Measurements from ENCODE around the gene MT1F.
"Not testable (repeated sequence)": the region's sequence is repeated elsewhere in the genome, so short reads cannot be mapped to it uniquely, and the experiment has no call there.

Gene MT1F

DNA sequence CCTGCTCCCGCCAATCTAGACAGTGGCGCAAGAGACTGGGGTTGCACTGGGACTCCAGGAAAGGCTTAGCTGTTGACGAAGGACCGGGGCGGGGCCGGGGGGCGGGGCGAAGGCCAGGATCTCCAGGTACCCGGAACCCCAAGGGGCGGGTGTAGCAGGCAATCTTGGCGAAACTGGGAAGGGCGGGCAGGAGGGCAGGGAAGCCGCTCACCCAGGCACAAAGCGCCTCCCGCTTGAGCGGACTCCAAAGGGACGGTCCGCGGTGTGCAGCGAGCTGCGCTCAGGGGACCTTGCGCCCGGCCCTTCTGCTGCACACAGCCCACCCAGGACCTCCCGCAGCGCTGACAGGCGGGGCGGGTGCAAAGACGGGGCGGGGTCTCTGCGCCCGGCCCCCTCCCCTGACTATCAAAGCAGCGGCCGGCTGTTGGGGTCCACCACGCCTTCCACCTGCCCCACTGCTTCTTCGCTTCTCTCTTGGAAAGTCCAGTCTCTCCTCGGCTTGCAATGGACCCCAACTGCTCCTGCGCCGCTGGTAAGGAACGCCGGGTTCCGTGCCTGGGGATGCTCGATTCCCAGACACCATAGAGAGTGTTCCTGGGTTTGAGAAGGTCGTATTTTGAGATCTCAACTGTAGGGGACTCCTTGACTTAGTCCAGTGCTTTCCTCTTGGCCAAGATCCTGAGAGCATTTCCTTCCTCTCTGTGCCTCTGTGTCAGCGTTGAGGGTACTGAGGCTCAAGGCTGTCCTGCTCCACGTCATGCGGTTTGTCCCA, at the start of gene MT1F:
Gene MT1F (plus strand): TSS at position 405 of the 772 bp plus-strand sequence. CDS start 100 bp downstream, at position 505.
- DNase-seq = peak; percentile 9

DNA sequence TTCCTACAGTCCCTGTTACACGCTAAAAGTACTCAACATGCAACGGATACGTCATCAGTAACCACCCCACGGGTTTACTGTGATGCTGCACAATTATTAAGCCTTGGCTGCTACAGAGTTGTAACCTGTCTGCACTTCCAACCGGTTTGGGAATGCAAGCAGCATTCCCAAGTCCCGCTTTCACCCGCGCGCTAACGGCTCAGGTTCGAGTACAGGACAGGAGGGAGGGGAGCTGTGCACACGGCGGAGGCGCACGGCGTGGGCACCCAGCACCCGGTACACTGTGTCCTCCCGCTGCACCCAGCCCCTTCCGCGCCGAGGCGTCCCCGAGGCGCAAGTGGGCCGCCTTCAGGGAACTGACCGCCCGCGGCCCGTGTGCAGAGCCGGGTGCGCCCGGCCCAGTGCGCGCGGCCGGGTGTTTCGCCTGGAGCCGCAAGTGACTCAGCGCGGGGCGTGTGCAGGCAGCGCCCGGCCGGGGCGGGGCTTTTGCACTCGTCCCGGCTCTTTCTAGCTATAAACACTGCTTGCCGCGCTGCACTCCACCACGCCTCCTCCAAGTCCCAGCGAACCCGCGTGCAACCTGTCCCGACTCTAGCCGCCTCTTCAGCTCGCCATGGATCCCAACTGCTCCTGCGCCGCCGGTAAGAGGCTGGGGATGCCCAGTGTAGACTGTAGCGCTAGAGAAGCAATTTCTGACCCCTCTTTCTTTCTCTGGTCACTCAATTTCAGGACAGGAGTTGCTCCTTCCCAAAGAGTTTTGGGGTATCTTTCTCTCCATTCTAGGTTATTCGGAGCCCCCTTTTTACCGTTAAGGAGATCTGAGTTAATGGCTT, 49.5 kb upstream of the MT1F start, which contains the start of gene MT2A:
Gene MT2A (plus strand): TSS at position 542 of the 833 bp plus-strand sequence. CDS start 72 bp downstream, at position 614.
- DNase-seq = peak; percentile 96

DNA sequence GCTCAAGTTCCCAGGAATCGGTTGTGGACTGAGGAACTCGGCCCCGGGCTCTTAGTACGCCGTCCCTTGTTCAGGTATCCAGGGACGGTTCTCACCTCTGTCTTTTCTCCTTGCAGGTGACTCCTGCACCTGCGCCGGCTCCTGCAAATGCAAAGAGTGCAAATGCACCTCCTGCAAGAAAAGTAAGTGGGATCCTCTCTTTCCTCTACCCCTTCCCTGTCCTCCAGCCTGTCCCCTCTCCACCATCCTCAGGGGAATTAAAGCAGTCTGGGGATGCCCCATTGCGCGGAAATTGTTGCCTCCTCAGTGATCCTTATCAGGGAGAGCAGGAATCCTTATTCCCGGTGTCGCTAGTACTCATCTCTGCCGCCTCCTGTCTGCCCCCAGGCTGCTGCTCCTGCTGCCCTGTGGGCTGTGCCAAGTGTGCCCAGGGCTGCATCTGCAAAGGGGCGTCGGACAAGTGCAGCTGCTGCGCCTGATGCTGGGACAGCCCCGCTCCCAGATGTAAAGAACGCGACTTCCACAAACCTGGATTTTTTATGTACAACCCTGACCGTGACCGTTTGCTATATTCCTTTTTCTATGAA, 48.8 kb upstream of the MT1F start:
- DNase-seq = no peak

DNA sequence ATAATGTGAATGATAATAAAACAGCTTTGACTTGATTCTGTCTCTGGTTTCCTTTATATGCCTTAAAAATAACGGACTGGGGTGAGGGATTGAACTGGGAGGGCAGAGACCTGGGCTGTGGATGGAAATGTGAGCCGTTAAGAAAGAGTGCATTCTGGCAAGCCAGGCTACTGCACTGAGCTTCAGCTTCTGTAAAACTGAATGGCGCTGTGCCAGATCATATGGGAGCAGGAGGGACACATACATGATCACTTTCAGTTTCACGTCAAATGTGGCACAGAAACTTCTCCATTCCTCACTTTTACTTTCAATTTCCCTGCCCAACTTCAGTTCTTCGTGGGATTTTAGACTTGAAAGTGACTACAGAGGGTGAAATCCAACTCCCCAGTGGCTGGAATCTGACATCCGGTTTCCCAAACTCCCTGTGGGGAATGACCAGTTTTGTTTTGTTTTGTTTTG, 48.3 kb upstream of the MT1F start:
- DNase-seq = peak; percentile 77

DNA sequence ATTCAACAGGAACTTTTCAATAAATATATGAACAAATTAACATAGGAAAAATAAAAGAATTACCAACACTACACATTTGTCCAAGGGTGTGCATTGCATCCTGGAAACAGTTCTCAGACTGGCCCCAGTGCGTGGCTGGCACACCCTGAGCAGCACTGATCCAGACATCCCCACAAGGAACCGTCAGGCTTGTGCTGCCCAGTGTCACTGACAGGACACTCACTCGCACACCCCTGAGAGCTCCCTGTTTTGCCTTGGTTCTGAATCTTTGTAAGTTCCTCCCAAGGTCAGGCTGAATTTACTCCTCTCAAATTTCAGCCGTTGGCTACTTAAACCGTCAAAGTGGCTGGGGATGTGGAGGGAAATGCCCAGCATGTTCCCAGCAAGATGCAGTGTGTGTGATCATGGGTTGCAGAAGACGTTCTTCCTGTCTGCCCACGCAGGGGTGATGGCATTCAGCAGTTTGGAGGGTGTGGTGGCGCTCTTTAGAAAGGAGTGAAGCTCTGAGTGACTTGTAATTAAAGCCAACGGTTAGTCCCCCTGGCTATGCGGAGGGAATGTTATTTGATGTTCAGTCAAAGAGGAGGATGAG, 47.6 kb upstream of the MT1F start:
- peak; percentile 66 for DNase-seq

DNA sequence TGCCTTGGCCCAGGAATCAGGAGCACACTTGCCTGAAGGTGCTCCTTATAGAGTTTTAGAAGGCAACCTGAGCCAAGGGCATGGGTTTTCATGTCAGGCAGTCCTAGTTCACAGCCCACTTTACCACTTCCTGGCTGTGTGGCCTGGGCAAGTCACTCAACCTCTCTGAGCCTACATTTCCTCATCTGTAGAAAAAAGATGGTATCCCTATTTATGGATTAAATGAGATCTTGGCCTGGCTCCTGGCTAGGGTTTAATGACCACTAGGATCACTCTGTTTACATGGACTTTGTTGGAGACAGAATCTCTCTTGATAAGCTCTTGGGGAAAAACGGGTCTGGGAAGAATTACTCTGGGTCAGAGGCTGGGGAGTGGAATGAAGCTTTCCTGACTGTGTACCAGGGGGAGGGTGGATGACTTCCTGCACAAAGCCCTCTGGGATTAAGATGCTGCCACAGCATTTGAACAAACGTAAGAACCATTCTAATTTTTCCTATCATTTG, 47.1 kb upstream of the MT1F start:
- DNase-seq = peak; percentile 28

DNA sequence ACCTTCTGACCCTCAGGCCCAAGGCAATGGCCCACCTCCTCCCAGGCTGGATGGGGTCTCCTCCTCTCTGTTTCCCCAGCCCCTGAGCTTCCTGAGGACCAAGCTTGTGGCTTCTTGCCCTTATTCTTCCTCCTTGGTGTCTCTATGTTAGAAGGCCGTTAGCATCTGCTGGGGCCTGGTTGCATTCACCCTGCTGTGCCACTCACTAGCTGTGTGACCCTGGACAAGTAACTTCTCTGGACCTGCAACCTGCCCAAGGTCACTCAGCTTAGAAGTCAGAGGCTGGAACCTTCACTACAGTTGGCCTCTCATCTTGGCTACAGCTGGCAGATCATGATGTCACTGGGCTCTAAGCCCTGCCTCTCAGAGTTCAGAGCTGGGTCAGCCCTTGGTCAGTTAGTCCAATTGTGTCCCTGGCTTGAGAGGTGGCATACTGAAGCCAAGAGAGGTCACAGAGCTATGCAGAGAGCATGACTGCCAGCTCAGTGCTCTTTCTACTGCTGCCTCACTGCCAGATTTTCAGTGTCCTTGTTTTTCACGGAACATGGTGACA, 46.4 kb upstream of the MT1F start:
- DNase-seq = no peak

DNA sequence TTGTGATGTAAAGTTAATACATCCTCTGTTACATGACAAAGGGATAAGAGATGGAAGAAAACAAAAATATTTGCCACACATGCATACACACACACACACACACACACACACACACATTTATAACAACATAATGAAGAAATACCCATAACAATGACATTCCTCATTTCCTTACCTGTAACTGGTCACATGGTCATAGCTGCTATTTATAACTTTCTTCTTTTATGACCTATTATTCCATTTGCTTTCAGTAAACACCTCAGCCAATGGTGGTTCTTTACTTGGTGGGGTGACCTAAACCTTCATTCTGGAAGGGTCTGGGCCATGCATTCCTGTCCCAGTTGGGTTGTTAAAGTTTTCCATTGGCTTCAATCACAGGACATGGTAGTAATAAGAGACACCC, 44.1 kb upstream of the MT1F start:
- no peak for DNase-seq

DNA sequence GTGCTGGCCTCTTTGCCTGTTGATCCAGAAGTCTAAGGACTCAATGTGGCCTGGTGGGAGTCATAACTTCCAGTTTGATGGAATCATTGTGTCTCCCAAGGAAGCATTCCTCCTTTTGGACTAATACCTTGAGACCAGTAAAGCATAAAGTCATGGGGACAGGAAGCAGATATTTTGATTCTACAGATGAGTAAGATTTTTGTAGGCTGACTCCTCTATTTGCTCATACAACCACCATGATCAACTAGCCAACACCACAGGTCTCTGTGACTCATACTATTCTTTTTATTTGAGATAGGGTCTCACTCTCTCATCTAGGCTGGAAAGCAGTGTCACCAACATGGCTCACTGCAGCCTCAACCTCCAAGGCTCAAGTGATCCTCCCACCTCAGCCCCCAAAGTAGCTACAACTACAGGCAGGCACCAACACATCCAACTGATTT, 43.2 kb upstream of the MT1F start:
- DNase-seq = peak; percentile 78

DNA sequence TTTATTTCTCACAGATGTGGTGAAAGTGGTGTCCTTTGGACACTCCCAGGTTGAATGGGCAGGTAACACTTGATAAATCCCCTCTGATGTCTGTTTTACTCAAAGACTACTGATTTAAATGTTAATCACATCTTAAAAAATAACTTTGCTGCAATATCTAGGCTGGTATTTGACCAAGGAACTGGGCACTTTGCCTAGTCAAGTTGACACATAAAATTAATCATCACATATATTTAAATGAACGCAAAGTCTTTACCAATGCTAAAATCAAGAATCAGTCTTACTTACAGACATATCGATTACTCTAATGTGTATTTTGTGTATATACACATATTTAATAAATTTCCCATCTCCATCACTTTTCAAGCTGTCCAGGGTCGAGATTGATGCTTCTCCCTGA, 42.4 kb upstream of the MT1F start:
- peak; percentile 48 for DNase-seq

DNA sequence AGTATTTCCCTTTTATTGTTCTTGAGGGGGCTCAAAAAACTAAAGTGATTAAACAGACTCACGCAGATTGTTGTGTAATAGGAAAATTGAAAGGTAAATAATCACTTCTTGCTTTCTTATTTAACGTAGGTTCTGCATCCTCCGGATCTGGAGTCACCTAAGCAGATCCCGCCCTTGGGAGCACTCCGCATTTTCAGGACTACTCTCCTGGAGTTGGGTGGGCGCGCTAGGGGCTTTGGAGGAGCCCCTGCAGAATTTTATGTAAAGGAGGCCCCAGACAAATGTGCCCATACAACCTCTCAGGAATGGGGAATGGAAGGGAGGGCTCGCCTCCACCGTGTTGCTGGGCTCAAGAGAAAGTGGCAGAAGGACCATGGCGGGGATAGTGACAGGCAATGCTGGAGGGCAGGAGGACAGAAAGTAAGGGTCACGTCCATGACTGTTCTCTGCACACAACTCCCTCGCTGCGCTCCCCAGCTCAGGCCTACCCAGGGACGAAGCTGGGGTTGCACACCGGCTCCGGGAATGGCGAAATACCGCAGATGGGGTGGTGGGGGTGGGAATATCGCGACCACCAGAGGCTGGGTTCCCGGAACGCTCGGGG, 41.0 kb upstream of the MT1F start:
- no peak for DNase-seq

DNA sequence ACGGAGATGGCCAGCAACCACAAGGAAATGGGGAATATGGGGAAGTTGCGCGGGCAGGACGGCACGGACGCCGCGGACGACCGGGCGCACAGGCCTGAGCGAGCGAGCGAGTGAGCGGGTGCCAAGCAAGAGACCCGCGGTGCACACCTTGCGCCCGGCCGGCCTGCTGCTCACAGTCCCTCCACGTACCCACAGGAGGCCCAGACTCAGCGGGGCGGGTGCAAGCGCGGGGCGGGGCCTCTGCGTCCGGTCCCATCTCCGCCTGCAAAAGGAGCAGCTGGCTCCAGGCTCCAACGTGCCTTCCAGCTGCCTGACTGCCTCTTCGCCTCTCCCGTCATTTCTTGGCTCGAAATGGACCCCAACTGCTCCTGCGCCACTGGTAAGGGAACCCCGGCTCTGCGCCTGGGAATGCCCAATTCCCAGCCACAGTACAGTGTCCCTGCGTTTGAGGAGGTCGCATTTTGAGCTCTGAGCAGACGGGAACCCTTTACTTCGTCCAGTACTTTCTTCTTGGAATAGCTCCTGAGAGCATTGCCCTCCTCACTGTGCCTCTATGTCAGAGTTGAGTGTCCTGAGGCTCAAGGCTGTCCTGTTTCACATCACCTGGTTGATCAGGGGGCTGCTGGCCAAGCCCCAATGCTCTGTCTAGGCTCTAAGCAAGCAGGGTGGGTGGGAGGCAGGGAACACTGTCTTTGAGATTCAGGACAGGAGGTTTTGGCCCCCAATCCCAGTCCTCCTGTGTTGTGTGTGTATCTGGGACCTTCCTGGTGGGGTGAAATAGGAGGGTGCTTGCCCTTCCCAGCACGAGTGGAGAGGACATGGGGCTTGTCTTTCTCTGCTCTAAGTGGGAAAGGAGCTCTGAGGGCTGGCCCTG, 40.3 kb upstream of the MT1F start:
- DNase-seq = peak; percentile 51

DNA sequence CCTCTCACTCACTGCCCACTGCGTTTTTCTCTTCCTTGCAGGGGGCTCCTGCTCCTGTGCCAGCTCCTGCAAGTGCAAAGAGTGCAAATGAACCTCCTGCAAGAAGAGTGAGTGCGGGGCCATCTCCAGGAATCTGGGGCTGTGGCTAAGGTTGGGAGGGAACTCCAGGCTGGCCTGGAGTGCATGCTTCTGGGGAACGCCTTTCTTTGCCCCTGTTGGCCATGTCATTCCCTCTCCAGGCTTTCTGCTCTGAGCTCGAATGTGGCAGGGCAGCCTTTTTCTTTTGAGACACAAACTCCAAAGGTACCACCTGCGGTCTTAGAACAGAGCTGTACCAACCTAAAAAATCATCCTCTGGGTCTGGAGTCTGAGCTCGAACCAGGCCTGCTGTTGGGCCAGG, 39.6 kb upstream of the MT1F start:
- no peak for DNase-seq

DNA sequence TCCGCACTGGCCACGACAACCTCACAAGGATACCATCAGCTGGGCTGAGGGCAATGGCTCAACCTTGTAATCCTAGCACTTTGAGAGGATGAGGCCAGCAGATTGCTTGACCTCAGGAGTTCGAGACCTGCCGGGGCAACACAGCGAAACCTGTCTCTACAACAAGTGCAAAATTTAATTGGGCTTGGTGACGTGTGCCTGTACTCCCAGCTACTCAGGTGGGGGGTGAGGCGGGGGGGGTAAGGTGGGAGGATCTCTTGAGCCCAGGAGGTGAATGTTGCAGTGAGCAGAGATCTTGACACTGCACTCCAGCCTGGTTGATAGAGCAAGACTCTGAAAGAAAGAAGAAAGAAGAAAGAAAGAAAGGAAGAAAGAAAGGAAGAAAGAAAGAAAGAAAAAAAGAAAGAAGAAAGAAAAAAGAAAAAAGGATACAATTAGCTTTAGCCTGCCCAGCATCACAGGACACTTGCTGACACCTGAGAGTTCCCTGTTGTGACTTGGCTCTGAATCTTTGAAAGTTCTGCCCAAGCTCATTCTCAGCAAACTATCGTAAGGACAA, 37.3 kb upstream of the MT1F start:
- DNase-seq = no peak

DNA sequence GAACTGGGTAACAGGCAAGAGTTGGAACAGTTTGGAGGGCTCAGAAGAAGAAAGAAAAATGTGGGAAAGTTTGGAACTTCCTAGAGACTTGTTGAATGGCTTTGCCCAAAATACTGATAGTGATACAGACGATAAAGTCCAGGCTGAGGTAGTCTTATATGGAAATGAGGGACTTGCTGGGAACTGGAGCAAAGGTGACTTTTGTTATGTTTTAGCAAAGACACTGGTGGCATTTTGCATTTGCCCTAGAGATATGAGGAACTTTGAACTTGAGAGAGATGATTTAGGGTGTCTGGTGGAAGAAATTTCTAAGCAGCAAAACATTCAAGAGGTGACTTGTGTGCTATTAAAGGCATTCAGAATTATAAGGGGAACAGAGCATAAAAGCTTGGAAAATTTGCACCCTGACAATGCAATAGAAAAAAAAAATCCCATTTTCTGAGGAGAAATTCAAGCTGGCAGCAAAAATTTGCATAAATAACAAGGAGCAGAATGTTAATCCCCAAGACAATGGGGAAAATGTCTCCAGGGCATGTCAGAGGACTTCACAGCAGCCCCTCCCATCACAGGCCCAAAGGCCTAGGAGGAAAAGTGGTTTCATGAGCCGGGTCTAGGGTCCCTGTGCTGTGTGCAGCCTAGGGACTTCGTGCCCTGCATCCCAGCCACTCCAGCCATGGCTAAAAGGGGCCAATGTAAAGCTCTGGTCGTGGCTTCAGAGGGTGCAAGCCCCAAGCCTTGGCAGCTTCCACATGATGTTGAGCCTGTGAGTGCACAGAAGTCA, 35.9 kb upstream of the MT1F start:
- DNase-seq = not testable (repeated sequence)

DNA sequence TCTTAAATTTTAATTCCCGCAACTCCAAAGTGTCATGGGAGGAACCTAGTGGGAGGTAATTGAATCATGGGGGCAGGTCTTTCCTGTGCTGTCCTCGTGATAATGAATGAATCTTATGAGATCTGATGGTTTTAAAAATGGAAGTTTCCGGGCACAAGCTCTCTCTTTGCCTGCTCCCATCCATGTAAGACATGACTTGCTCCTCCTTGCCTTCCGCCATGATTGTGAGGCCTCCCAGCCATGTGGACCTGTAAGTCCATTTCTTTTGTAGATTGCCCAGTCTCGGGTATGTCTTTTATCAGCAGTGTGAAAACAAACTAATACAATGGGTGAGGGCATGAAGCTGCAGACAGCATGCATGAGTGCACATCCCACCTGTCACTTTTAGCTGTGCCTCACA, 34.6 kb upstream of the MT1F start:
- DNase-seq = not testable (repeated sequence)

DNA sequence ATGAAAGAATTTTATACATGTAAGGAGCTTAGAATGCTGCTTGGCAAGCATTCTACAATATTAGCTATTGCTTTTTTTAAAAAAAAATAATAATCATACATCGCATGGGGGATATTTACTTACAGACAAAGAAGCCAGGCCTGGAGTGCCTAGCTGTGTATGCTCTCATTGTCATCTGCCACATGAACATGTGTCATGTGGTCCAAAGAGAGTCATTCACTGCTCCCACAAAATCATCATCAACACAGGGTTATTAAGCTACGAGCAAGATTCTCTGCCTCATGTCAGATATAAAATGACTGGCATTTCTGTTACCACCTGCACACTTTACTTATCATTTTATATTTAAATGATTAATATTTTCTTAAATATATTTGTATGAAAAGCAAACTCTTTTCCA, 34.1 kb upstream of the MT1F start:
- DNase-seq = no peak

DNA sequence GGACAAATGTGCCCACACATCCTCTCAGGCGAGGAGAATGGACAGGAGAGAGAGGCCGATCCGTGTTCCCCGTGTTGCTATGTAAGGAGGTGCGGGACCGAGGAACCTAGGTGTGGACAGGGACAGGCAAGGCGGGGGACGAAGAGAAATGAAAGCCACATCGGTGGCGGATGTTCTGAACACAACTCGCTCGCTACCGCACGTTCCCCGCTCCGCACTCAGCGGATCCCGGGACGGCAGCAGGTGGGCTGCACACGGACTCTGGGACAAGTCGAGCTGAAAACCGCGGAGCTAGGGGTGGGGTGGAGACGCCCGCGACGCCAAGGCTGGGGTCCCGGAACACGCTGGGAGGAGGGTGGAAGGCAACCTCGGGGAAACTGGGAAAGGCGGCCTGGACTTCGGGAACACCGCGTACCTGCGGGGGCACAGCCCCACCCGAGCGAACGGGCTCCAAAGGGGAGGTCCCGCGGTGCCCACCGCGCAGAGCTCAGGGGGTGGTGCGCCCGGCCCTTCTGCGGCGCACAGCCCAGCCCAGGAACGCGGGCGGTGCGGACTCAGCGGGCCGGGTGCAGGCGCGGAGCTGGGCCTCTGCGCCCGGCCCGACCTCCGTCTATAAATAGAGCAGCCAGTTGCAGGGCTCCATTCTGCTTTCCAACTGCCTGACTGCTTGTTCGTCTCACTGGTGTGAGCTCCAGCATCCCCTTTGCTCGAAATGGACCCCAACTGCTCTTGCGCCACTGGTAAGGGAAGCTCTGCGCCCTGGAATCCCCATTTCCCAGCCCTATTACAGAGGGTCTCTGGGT, 32.4 kb upstream of the MT1F start, which contains the start of gene MT1E:
Gene MT1E (plus strand): TSS at position 642 of the 803 bp plus-strand sequence. CDS start 71 bp downstream, at position 713.
- peak; percentile 84 for DNase-seq

Data from fibroblast of skin of right quadriceps (primary cell).